GM18520 (cell line): ENCODE results near the gene PROK2.

ENCODE experiments used
- ATAC-seq: cut with Tn5 transposase; IDR thresholded peaks from one replicate; pipeline ENCODE4 v1.9.1; 2021; ENCODE audit not compliant: unreplicated experiment

The PROK2 gene

GRCh38 chr3:71787851-71788405 lies 3.0 kb upstream of the PROK2 start:
- no peak for ATAC-seq

DNA sequence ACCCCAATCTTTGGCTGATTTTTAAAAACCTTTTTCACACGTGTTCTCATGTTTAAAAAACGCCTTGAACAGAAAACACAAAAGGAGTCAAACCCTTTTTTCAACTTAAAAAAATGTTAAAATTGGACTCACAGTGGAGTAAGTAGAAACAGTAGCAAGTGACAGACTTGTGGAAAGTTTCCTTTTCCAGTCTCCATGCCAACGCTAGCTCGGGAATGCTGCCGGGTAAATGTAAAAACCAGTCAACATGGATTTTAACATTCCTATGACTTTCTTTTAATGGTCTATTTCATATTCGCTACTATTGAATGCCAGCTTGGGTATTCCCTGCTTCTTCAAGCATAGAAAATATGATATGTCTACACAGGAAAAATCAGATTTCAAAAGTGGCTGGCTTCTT lies 1.6 kb upstream of the PROK2 start:
- no peak for ATAC-seq

DNA sequence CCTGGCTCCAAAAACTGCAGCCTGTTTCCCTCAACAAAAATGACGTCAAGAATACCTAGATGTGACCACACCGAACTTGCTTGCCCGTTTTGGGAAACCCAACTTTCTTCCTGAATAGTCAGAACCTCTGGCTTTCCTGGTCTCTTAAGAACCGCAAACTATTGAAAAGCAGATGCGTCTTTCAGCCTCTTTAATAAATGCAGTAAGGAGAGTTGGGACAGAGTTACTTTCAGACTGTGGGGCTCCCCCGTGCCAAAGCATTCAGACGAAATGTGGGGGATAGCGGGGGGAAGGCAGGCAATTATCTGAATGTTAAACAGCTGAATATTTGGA lies 1.2 kb upstream of the PROK2 start:
- no peak for ATAC-seq

DNA sequence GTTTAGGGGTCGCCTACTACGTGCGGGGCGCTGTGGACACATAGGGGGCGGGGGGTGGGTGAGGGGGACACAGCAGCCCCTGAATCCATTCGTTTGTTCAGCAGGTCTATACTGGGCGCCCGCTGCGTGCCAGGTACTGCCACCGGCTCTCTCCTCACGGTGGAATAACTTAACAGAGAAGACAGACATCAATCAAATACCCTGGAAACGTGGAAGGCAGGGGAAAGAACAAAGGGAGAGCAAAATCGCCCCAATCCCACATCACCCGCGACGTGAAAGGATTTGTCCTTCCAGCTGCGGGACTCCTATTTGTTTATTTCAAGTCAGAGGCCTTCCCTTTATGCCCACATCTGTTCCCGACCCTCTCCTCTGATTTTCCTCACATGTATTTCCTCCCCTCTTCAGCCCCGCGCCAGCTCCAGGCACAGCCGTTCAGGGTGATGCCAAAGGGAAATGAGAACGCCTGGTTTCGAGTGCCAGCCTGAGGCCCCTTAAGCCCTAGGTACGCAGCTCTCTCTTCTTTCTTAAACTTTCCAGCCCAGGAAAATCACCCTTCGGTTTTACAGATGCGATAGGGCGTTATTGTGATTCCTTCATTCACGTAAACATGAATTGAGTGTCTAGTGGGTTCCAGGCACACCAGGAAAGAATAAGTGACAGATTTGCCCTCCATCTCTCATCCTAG lies 726 bp upstream of the PROK2 start:
- ATAC-seq = no peak

- ATAC-seq = no peak
Measured at GRCh38 chr3:71784201-71784913, 591 bp downstream of the PROK2 start.

- ATAC-seq = no peak
Measured at GRCh38 chr3:71783152-71783551, 1.8 kb downstream of the PROK2 start.

DNA sequence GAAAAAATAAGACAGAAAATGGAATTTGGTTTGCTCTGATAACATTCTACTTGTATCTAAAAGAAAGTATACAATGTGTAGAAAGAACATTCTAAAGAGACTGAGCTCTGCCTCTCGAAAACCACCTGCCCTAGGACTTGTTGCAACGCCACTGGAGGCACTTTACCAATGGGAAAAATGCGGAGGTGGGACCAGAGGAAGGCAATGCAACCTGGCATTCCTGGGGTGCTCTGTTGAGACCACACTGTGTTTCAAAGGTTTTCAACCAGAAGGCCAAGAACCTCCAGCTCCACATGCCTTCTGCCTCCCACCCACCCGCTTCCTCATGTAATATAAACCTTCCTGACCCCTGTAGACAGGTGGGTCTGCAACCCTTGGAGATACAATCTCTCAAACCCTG lies 4.5 kb downstream of the PROK2 start:
- ATAC-seq = no peak

DNA sequence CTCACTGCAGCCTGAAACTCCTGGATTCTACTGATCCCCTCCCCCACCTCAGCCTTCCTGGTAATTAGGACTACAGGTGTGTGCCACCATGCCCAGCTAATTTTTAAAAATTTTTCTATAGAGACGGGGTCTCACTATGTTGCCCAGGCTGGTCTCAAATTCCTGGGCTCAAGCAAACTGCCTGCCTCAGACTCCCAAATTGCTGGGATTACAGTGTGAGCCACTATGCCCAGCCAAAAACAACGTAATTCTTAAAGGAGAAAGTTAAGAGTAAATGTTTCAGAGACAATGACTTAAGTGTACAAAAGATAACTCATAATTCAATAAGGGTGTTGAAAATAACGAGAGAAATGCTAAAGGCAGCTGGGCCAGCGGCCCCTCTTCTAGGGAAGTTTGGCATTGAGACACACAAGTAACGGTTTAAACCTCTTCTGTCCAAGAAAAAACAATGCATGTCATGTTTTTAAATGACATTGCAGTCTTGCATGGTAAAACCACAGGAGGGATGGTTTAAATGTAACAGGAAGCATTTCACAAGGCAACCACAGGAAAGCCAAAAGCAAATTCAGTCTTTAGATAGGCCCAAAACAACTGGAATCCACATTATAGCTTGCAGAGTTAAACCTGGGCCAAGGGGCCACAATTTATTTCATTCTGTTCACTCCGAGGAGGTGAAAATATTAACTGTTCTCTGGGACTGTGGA lies 5.1 kb downstream of the PROK2 start:
- no peak for ATAC-seq

DNA sequence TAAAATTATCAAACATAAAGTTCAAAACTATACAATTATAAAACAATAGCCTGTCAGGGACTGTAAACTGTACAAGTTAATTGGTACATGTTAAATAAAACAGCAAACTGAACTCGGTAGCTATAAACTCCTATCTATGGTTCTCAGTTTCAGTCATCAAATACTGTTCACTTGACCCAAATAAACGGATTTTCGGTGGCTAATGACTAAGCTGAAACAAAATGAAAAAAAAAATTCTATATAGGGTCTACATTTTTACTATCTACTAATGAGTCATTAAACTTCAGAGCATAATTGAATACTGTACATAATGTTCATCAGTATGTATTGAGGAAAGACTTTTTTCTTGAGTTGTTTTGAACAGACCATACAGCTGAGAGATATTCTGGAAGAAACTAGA lies 6.6 kb downstream of the PROK2 start:
- no peak for ATAC-seq

GRCh38 chr3:71776538-71776937 lies 8.4 kb downstream of the PROK2 start:
- no peak for ATAC-seq

- no peak for ATAC-seq
Measured at GRCh38 chr3:71771884-71772283, 13.1 kb downstream of the PROK2 start.

DNA sequence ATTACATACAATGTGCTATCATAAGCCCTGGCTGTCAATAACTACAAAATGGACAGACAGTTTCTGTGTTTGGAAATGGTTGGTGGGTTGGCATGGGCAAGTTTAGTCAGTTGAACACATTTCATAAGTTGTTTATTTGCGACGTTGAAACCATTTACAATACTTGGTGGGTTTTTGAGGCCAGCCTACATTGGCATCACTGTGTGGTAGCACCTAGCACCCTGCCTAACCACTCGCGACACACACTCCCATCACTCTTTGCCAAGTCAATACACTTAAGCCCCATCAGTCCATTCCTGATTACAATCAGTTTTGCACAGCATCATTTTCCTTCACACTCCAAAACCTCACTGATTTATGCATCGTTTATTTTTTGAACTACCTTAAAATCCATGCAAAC lies 13.8 kb downstream of the PROK2 start:
- ATAC-seq = no peak

GRCh38 chr3:71763426-71763825 lies 21.5 kb downstream of the PROK2 start:
- no peak for ATAC-seq

DNA sequence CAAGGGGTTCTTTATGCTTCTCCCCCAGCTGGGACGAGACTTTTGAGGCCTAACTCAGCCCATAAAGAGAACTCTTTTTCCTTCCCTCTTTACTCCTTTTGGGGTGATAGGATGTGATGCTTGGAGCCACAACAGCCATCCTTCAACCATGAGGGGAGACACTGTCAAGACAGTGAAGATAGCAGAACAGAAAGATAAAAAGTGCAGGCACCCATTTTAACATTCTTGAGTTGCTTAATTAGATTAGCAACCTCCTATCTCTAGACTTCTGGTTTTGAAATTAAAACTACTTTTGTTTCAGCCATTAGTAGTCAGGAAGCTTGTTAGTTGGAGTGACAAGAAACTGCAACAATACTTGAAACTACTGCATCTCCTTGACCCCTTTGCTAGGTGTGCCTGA lies 24.8 kb downstream of the PROK2 start:
- no peak for ATAC-seq

DNA sequence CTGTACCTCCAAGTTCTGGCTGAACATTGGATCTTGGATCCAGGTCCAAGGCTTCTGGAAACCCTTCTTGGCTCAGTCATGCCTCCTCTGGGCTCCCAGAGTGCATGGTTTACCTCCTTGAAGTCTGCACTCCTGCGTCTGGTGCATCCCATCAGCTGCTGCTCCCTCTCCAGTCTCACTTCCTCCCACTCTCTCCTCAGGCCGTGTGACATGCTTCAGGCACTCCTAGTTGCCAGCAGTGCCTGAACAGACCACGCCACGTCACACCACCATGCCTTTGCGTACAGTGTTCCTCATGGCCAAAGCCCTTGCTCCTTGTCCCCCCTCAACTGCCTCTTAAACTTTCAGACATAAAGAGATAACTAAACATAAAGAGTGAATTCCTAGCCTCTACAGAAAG lies 25.5 kb downstream of the PROK2 start:
- no peak for ATAC-seq

DNA sequence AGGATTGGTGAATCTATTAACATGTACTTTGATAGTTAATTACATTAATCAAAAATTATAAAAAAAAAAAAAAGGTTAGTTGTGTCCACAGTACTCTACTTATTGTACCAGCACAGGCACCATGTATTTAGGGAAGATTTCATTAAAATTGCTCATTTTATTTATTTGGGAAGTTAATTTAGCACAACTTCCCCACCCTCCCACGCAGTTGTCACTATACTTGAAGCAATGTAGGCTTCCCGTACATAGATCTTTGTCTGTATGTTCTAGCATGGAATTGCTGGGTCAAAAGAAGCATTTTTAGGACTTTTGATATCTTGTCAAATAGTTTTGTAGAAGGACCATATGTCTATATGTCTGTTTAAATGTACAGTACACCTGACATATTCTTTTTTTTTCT lies 26.9 kb downstream of the PROK2 start:
- ATAC-seq = no peak

- no peak for ATAC-seq
Measured at GRCh38 chr3:71754610-71755253, 30.2 kb downstream of the PROK2 start.

DNA sequence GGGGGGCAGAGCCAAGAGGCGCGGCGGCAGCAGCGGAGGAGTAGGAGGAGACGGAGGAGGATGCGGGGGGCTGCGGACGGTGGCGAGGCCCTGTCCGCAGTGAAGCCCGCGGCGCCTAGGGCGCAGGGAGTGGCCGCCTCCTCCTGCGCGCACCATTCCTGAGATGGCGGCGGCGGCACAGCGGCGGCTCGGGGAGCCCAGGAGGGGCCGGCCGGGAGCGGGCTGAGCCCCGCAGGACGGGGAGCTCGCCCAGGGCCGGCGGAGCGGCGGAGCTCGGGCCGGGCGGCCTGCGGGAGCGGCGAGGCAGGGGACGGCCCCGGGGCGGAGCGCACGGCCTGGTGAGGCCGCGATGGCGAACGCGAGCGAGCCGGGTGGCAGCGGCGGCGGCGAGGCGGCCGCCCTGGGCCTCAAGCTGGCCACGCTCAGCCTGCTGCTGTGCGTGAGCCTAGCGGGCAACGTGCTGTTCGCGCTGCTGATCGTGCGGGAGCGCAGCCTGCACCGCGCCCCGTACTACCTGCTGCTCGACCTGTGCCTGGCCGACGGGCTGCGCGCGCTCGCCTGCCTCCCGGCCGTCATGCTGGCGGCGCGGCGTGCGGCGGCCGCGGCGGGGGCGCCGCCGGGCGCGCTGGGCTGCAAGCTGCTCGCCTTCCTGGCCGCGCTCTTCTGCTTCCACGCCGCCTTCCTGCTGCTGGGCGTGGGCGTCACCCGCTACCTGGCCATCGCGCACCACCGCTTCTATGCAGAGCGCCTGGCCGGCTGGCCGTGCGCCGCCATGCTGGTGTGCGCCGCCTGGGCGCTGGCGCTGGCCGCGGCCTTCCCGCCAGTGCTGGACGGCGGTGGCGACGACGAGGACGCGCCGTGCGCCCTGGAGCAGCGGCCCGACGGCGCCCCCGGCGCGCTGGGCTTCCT lies 31.0 kb downstream of the PROK2 start, which contains the start of gene GPR27:
GPR27 (plus strand) TSS at position 155 of the 909 bp plus-strand sequence; CDS start at position 350, 195 bp downstream.
- no peak for ATAC-seq

GRCh38 chr3:71752831-71753700 lies 31.9 kb downstream of the PROK2 start:
- no peak for ATAC-seq
